ENCODE data around the gene CD46.

Gene CD46

GRCh38 chr1:207844371-207844770 is 92.5 kb downstream of the CD46 start:
- no peak for DNase-seq (ENCODE audit: low read depth in 3 of 3, low spot score in 1 of 3)
